PC-9 (cell line): Measurements from ENCODE around the gene CLASRP. TPM values are rescaled to one million over a fixed set of nuclear protein-coding genes. Genes with fewer than 3 reads are reported as not detected.

Source experiments
- BruUV-seq: library from RNA; stranded (reverse); fragments of 400-500 nt; replicated peaks from 2 replicates; lab custom pipeline; 2021; lab: Mats Ljungman, UMichigan
- CTCF ChIA-PET: fragments of 300-600 bp; sonication (Branson Sonifier 250); formaldehyde crosslinking; loops from one replicate; lab custom pipeline; 2022; ENCODE audit warnings: antibody characterized with exemption; lab: Charles Lee
- POLR2A ChIA-PET: fragments of 300-600 bp; sonication (Branson Sonifier 250); formaldehyde crosslinking; loops from one replicate; lab custom pipeline; 2022; ENCODE audit warnings: antibody characterized with exemption; ENCODE audit not compliant: unreplicated experiment; lab: Charles Lee
- DNase-seq, 2 experiments: peaks; one replicate each; pipeline versions ENCODE4 v3.0.0 to v3.0.0-alpha.2; 2015 to 2022; ENCODE audit warnings: mixed read lengths in 1 of 2
- H2AFZ ChIP-seq: fragments of 200-600 bp; sonication (generic); 2 replicates; pipeline ENCODE4 v1.8.1; 2017; ENCODE audit warnings: antibody characterized with exemption
- H3F3A ChIP-seq: fragments of 200-600 bp; sonication (generic); 2 replicates; pipeline ENCODE4 v1.8.1; 2017; ENCODE audit warnings: antibody characterized with exemption, mild to moderate bottlenecking, low read depth; ENCODE audit not compliant: insufficient read depth
- H3K27ac ChIP-seq: fragments of 200-600 bp; sonication (generic); 2 replicates; pipeline ENCODE4 v1.6.1; 2016; ENCODE audit warnings: mixed run types
- H3K27me3 ChIP-seq: fragments of 200-600 bp; sonication (generic); 2 replicates; pipeline ENCODE4 v1.6.1; 2016; ENCODE audit warnings: low read depth, mixed run types; ENCODE audit not compliant: insufficient read depth
- H3K36me3 ChIP-seq: fragments of 200-600 bp; sonication (generic); 2 replicates; pipeline ENCODE4 v1.6.1; 2016; ENCODE audit warnings: low read depth, mixed run types
- H3K4me1 ChIP-seq: fragments of 200-600 bp; sonication (generic); replicated peaks from 2 replicates; pipeline ENCODE4 v1.6.1; 2016; ENCODE audit warnings: mixed run types; ENCODE audit not compliant: insufficient read depth
- H3K4me2 ChIP-seq: fragments of 200-600 bp; sonication (generic); 2 replicates; pipeline ENCODE4 v1.6.1; 2017; ENCODE audit warnings: mixed run types
- H3K4me3 ChIP-seq: fragments of 200-600 bp; sonication (generic); 2 replicates; pipeline ENCODE4 v1.6.1; 2016; ENCODE audit warnings: mixed run types
- H3K79me2 ChIP-seq: fragments of 200-600 bp; sonication (generic); 2 replicates; pipeline ENCODE4 v1.6.1; 2017; ENCODE audit warnings: low read depth, mixed run types
- H3K9me2 ChIP-seq: fragments of 200-600 bp; sonication (generic); 2 replicates; pipeline ENCODE4 v1.8.1; 2017; ENCODE audit warnings: mild to moderate bottlenecking; ENCODE audit not compliant: insufficient read depth
- H3K9me3 ChIP-seq: fragments of 200-600 bp; sonication (generic); 2 replicates; pipeline ENCODE4 v1.8.1; 2016; ENCODE audit warnings: low read depth; ENCODE audit not compliant: insufficient read depth
- H4K20me1 ChIP-seq: fragments of 200-600 bp; sonication (generic); 2 replicates; pipeline ENCODE4 v1.8.1; 2017; ENCODE audit not compliant: insufficient read depth
- CTCF ChIP-seq: fragments of 200-600 bp; sonication (generic); conservative IDR thresholded peaks from 2 replicates; pipeline ENCODE4 v1.6.1; 2017; ENCODE audit warnings: mixed run types, antibody characterized with exemption, mild to moderate bottlenecking, moderate library complexity
- EZH2 ChIP-seq: fragments of 200-600 bp; sonication (generic); IDR thresholded peaks from 2 replicates; pipeline ENCODE4 v1.8.0; 2017; ENCODE audit warnings: antibody characterized with exemption, low read depth
- intact Hi-C: fragments of 100-400 bp; cut with micrococcal nuclease; formaldehyde crosslinking; loops from one replicate; pipeline ENCODE4 v1.10.0; 2022; ENCODE audit not compliant: unreplicated experiment
- total RNA-seq: library from RNA; stranded (reverse); gene quantifications from 2 replicates; pipeline ENCODE4 v1.2.3, GENCODE V29; 2021

Gene CLASRP
- total RNA-seq, 1 experiment from 2014 or later = 76.8 TPM

DNA sequence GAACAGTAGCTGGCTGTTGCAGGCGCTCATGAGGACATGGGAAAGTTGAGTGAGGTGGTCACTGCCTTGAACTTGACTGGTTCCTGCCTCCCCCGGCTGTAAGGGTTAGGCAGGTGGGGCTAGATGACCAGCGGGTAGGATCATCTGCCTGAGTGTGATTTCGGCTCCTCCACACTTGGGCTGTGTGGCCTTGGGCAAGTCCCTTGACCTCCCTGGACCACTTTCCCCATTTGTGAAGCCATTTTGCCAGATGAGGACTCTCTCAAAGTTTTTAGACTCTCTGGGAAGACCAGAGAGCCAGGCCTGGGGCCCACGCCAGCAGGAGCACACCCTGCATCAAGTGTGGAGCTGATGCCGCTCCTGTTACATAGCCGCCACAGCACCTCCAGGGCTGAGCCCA, 63.6 kb downstream of the CLASRP start:
- Histone ChIP-seq H3K27ac (no peak overlapping the region), H3K9me3 (no peaks in the 10 kb centered on the region), H3K4me1 (peaks cover 13% of the 10 kb centered on the region), H3K27me3 (no peaks in the 10 kb centered on the region), H3K79me2 (peaks cover 87% of the 10 kb centered on the region), H4K20me1 (peaks cover 95% of the 10 kb centered on the region), H3F3A (no peaks in the 10 kb centered on the region), H2AFZ (no peak overlapping the region), H3K4me3 (no peak overlapping the region), H3K9me2 (no peaks in the 10 kb centered on the region), H3K4me2 (no peak overlapping the region), H3K36me3 (no peaks in the 10 kb centered on the region)
- ChIA-PET POLR2A (interaction anchor here (0.6 kb wide), 1 partner anchor 28 kb away, joined by 4 read pairs; no protein-coding TSS in a partner anchor), CTCF (no interaction called here)
- no TSS peak for BruUV-seq
- DNase-seq = no peak
- intact Hi-C loops = no loop called here
- TF ChIP-seq CTCF = no peak
- TF ChIP-seq EZH2 = no peak

DNA sequence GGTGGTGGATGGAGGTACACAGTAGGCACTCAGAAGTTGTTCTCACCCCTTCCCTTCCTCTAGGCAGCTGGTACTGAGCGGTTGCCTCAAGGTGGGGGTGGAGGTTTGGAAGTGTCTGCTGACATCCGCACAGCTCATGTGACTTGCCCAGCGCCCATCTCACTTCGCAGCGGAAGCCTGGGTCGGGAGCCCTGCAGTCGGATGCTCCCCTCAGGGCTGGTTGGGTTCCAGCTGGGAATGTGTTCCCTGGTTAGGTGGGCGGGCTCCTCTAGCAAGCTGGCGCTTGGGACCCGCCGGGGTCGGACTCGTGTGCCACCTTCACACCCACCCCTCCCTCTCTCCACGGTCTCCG, 64.3 kb downstream of the CLASRP start:
- peaks cover 93% of the 10 kb centered on the region for H4K20me1 ChIP-seq

GRCh38 chr19:45103508-45104319, 64.9 kb downstream of the CLASRP start:
- H2AFZ ChIP-seq = no peak overlapping the region
- no peaks in the 10 kb centered on the region for H3K27me3 ChIP-seq
- no peak overlapping the region for H3K27ac ChIP-seq
- H3K4me1 ChIP-seq = 0 out of 2 replicates have a peak, but pooled peaks cover under 1% of the 10 kb centered on the region
- POLR2A ChIA-PET = no interaction called here
- DNase-seq = no peak
- H3K36me3 ChIP-seq = no peaks in the 10 kb centered on the region
- TF ChIP-seq CTCF (no peak), EZH2 (no peak)
- H3F3A ChIP-seq = no peaks in the 10 kb centered on the region
- intact Hi-C loops = no loop called here
- no peaks in the 10 kb centered on the region for H3K9me2 ChIP-seq
- H3K4me2 ChIP-seq = no peak overlapping the region
- CTCF ChIA-PET = interaction anchor here (0.7 kb wide), 1 partner anchor 9 kb away, joined by 5 read pairs; no protein-coding TSS in a partner anchor
- H3K79me2 ChIP-seq = peaks cover 87% of the 10 kb centered on the region
- peaks cover 92% of the 10 kb centered on the region for H4K20me1 ChIP-seq
- H3K9me3 ChIP-seq = no peaks in the 10 kb centered on the region
- no peak overlapping the region for H3K4me3 ChIP-seq
- no TSS peak for BruUV-seq

More for the DNA sequence above, 64.3 kb downstream of the CLASRP start:
- Histone ChIP-seq H3K4me2 (no peak overlapping the region), H3K9me2 (no peaks in the 10 kb centered on the region), H3K4me1 (peaks cover 6% of the 10 kb centered on the region), H3F3A (no peaks in the 10 kb centered on the region), H3K27ac (no peak overlapping the region), H3K27me3 (no peaks in the 10 kb centered on the region), H3K36me3 (no peaks in the 10 kb centered on the region), H3K4me3 (no peak overlapping the region), H2AFZ (no peak overlapping the region), H3K79me2 (peaks cover 87% of the 10 kb centered on the region), H3K9me3 (no peaks in the 10 kb centered on the region)
- intact Hi-C loops = no loop called here
- POLR2A ChIA-PET = interaction anchor here (0.6 kb wide), 1 partner anchor 28 kb away, joined by 4 read pairs; no protein-coding TSS in a partner anchor
- BruUV-seq = no TSS peak
- DNase-seq = no peak
- CTCF ChIA-PET = interaction anchor here (0.7 kb wide), 1 partner anchor 10 kb away, joined by 5 read pairs; no protein-coding TSS in a partner anchor
- no peak for TF ChIP-seq EZH2
- no peak for TF ChIP-seq CTCF
